SK-N-SH treated with all-trans-retinoic acid at 6 μM for 48 hours (cell line): Measurements from ENCODE around the gene R3HDM1.

Source experiments
- CSDC2 ChIP-seq: fragments of 250-450 bp; sonication (Bioruptor Pico); IDR thresholded peaks from 2 replicates; pipeline ENCODE4 v1.5.0; 2020; ENCODE audit warnings: mild to moderate bottlenecking, moderate library complexity
- ZNF8 ChIP-seq: fragments of 450-650 bp; formaldehyde crosslinking; IDR thresholded peaks from 2 replicates; pipeline ENCODE4 v1.5.0; 2020; ENCODE audit warnings: mild to moderate bottlenecking, moderate library complexity
- TF ChIP-seq, protein P1 (sequence below): fragments of 250-450 bp; sonication (Bioruptor Pico); IDR thresholded peaks from 2 replicates; pipeline ENCODE4 v1.5.1; 2020; ENCODE audit warnings: low read depth, mild to moderate bottlenecking, moderate library complexity
- TF ChIP-seq, protein P2 (sequence below): fragments of 250-450 bp; sonication (Bioruptor Pico); IDR thresholded peaks from 2 replicates; pipeline ENCODE4 v1.8.0; 2020; ENCODE audit warnings: mild to moderate bottlenecking, moderate library complexity, borderline replicate concordance

DNA sequence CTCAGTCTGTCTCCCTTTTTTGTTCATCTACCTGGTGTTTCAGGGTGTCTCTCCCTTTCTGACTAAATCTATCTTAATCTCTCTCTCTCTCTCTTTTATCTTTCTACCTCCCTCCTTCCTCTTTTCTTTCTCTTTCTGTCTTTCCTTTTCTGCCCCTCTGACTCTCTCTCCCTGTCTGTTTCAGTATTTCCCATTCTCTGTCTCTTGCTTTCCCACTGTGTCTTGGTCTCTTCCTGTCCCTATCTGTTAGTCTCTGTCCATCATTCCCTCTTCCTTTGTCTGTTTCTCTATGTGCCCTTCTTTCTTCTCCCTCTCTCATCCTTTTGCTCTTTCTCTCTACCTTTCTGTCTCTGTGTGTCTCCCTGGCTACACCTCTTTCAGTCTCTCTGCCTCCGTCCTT is 56.7 kb downstream of the R3HDM1 start:
- TF ChIP-seq ZNF8 (no peak), CSDC2 (CRISPR knock-in tag) (no peak)
- TF ChIP-seq, protein P1, sequence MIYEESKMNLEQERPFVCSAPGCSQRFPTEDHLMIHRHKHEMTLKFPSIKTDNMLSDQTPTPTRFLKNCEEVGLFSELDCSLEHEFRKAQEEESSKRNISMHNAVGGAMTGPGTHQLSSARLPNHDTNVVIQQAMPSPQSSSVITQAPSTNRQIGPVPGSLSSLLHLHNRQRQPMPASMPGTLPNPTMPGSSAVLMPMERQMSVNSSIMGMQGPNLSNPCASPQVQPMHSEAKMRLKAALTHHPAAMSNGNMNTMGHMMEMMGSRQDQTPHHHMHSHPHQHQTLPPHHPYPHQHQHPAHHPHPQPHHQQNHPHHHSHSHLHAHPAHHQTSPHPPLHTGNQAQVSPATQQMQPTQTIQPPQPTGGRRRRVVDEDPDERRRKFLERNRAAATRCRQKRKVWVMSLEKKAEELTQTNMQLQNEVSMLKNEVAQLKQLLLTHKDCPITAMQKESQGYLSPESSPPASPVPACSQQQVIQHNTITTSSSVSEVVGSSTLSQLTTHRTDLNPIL (CRISPR knock-in tag), result no peak
- TF ChIP-seq, protein P2, sequence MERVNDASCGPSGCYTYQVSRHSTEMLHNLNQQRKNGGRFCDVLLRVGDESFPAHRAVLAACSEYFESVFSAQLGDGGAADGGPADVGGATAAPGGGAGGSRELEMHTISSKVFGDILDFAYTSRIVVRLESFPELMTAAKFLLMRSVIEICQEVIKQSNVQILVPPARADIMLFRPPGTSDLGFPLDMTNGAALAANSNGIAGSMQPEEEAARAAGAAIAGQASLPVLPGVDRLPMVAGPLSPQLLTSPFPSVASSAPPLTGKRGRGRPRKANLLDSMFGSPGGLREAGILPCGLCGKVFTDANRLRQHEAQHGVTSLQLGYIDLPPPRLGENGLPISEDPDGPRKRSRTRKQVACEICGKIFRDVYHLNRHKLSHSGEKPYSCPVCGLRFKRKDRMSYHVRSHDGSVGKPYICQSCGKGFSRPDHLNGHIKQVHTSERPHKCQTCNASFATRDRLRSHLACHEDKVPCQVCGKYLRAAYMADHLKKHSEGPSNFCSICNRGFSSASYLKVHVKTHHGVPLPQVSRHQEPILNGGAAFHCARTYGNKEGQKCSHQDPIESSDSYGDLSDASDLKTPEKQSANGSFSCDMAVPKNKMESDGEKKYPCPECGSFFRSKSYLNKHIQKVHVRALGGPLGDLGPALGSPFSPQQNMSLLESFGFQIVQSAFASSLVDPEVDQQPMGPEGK (CRISPR knock-in tag), result no peak
